LNCaP clone FGC (cell line): ENCODE data around the gene JPH2.
"Not testable (repeated sequence)": the region's sequence is repeated elsewhere in the genome, so short reads cannot be mapped to it uniquely, and the experiment has no call there.

ENCODE experiments used
- DNase-seq: peaks from one replicate; pipeline ENCODE4 v3.0.0-alpha.2; 2011; ENCODE audit warnings: low read depth
- H3K4me3 ChIP-seq: 2 replicates; pipeline ENCODE4 v1.5.1; 2011; ENCODE audit warnings: mild to moderate bottlenecking, low read depth, low read length, control low read depth
- TF ChIP-seq, protein P1 (sequence below): IDR thresholded peaks from 2 replicates; pipeline ENCODE4 v1.5.1; 2012; ENCODE audit warnings: mild to moderate bottlenecking; ENCODE audit not compliant: control insufficient read depth, insufficient read depth; ENCODE audit errors: extremely low read depth

The JPH2 gene

DNA sequence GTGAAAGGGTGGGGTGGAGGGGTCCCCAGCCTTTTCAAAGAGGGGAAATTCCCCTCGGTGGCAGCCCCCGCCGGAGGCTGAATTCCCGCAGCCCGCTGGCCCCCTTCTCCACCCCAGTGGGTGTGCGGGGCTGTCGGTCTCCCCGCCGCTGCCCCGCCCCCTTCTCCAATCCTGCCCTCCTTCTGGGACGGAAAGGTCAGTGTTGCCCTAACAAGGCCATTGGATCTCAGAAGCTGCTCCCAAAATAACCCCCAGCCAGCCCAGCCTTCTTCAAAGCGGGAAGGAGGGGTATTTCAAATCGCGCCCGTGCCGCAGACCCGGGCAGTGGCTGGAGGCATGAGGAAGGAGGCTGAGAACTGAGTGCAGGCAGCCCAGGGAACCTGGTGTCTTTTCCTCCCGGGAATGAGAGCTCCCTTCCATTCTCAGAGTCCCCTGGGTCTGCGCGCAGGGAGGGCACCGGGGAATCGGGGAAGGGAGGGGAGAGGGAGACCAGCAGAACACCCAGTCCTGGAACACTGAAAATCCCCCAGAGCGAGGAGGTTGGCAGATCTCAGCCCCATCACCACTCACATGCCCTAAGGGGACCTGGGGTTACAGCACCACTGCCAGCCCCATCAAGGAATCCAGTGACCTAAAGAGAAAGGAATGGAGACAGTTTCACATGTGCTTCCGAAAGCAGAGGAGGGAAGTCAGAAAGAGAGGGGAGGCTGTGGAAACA lies at the start of gene JPH2:
JPH2 (minus strand) TSS at position 135 of the 718 bp plus-strand sequence. CDS start 483 bp downstream, outside the sequence.
- TF ChIP-seq, protein P1, sequence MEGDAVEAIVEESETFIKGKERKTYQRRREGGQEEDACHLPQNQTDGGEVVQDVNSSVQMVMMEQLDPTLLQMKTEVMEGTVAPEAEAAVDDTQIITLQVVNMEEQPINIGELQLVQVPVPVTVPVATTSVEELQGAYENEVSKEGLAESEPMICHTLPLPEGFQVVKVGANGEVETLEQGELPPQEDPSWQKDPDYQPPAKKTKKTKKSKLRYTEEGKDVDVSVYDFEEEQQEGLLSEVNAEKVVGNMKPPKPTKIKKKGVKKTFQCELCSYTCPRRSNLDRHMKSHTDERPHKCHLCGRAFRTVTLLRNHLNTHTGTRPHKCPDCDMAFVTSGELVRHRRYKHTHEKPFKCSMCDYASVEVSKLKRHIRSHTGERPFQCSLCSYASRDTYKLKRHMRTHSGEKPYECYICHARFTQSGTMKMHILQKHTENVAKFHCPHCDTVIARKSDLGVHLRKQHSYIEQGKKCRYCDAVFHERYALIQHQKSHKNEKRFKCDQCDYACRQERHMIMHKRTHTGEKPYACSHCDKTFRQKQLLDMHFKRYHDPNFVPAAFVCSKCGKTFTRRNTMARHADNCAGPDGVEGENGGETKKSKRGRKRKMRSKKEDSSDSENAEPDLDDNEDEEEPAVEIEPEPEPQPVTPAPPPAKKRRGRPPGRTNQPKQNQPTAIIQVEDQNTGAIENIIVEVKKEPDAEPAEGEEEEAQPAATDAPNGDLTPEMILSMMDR = no peak
- H3K4me3 ChIP-seq = no peak within 1 kb of the TSS
- no peak for DNase-seq

DNA sequence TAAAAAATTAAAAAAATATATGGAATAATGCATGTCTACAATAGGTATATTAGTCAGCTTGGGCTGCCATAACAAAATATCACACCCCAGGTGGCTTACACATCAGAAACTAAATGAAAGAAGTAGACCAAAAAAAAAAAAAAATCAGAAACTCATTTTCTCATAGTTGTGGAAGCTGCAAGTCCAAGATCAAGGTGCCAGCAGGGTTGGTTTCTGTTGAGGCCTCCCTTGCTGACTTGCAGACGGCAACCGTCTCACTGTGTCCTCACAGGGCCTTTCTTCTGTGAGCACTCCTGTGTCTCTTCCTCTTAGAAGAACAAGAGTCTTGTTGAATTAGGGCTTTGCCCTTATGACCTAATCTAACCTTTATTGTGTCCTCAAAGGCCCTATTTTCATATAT lies 48.7 kb upstream of the JPH2 start:
- TF ChIP-seq, protein P1 = no peak
- H3K4me3 ChIP-seq = no peak overlapping the region
- DNase-seq = no peak

DNA sequence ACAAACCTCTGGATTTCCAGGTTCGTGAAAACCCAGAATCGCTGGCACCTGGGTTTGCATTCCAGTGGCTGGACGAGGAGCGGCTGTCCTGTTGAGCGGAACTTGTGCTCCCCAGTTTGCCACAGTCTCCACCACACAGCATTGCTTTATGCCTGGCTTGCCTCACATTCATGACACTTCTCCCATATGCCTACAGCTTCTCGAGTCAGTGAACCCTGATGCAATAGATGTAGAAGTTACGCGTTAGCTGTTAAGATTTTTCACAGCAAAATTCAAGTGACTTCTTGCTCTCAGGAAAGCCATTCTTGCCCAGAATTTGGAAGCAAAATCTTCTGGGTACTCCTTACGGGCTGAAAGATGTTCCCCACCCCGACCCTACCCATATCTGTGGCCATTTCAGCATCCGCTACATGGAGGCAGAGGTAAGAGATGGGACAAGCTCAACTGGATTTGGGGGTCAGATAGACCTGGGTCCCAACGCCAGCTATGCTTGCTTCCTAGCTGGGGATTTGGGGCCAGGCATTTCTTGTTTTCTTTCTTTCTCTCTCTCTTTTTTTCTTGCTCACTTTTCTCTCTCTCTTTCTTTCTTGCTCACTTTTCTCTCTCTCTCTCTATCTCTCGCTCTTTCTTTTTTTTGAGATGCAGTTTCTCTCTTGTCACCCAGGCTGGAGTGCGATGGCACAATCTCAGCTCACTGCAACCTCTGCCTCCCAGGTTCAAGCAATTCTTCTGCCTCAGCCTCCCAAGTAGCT lies 47.8 kb upstream of the JPH2 start:
- no peak overlapping the region for H3K4me3 ChIP-seq
- TF ChIP-seq, protein P1 = no peak
- no peak for DNase-seq

DNA sequence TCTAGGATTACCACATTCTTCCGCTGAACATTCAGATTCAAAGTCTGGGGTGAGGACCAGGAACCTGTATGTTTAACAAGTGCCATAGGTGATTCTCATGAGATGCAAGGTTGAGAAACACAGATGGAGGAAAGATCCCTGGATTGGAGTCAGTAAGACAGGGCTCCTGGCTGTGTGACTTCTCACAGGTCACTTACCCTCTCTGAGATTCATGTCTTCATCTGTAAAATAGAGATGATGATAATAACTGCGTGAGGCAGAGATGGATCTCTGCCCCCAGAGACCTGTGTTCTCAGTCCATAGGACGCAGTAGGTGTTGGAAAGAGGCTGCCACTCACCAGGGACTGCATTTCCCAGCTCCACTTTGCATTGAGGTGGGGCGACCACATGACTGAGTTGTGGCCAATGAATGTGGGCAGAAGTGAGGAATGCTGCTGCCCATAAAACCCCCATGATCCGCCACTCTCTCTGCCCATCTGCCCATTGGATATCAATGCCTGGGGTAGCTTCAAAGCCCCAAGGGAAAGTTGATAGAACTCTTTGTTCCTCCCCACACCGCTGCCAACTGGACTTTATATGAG lies 46.5 kb upstream of the JPH2 start:
- no peak for DNase-seq
- H3K4me3 ChIP-seq = no peak overlapping the region
- TF ChIP-seq, protein P1 = no peak

GRCh38 chr20:44232469-44232856 lies 45.5 kb upstream of the JPH2 start:
- not testable (repeated sequence) for H3K4me3 ChIP-seq, DNase-seq

GRCh38 chr20:44231713-44232468 lies 44.9 kb upstream of the JPH2 start:
- TF ChIP-seq, protein P1 = no peak
- no peak overlapping the region for H3K4me3 ChIP-seq
- DNase-seq = no peak

DNA sequence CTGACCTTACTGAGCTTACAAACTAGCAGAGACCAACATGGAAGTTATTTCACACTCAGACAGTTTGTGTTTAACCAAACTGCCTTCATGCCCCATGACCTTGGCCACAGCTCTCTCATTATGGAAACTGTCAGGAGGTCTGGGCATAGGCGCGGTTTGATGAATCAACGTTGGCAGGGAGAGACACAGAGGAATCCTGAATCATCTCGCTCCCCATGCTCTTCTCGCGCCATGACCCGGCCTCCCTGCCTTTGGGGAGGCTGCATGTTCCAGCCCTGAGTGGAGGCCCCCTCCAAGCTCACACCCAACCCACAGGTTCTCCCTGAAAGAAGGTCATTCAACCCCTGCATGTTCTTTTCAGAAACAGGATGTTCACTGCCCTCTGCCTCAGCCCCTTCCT lies 44.2 kb upstream of the JPH2 start:
- DNase-seq = no peak
- TF ChIP-seq, protein P1 = no peak
- H3K4me3 ChIP-seq = no peak overlapping the region
